CD4-positive, alpha-beta T cell treated with Interleukin-21 for 1 hour (primary cell): Measurements from ENCODE around the gene USP49.
"Not testable (repeated sequence)": the region's sequence is repeated elsewhere in the genome, so short reads cannot be mapped to it uniquely, and the experiment has no call there.

ENCODE experiments used
- DNase-seq: peaks from one replicate; pipeline ENCODE4 v3.0.0-alpha.2; 2020

The USP49 gene

GRCh38 chr6:41895300-41896233, at the start of gene USP49:
Gene USP49, minus strand, starts transcription at chr6:41895375. Its CDS starts 88,392 bp downstream, at chr6:41806983.
- DNase-seq = peak; percentile 88

- DNase-seq = no peak
Observed at GRCh38 chr6:41943456-41943855, 48.3 kb upstream of the USP49 start.

- not testable (repeated sequence) for DNase-seq
Observed at GRCh38 chr6:41942882-41943281, 47.7 kb upstream of the USP49 start.

- no peak for DNase-seq
Observed at GRCh38 chr6:41942067-41942851, 47.1 kb upstream of the USP49 start.

GRCh38 chr6:41941280-41942066, 46.3 kb upstream of the USP49 start, which contains the start of gene CCND3:
Gene CCND3, minus strand, starts transcription at chr6:41941808. Its CDS starts 159 bp downstream, at chr6:41941649.
- DNase-seq = peak; percentile 85

- peak; percentile 50 for DNase-seq
Observed at GRCh38 chr6:41940759-41941279, 45.6 kb upstream of the USP49 start.

GRCh38 chr6:41939848-41940758, 44.9 kb upstream of the USP49 start:
- no peak for DNase-seq

GRCh38 chr6:41939176-41939847, 44.1 kb upstream of the USP49 start:
- no peak for DNase-seq

- no peak for DNase-seq
Observed at GRCh38 chr6:41938590-41939175, 43.5 kb upstream of the USP49 start.

GRCh38 chr6:41937861-41938574, 42.8 kb upstream of the USP49 start:
- peak; percentile 69 for DNase-seq

- no peak for DNase-seq
Observed at GRCh38 chr6:41937472-41937860, 42.3 kb upstream of the USP49 start.

GRCh38 chr6:41936073-41936837, 41.1 kb upstream of the USP49 start:
- peak; percentile 91 for DNase-seq

- no peak for DNase-seq
Observed at GRCh38 chr6:41935685-41936072, 40.5 kb upstream of the USP49 start.

- DNase-seq = no peak
Observed at GRCh38 chr6:41935193-41935574, 40.0 kb upstream of the USP49 start.

GRCh38 chr6:41934278-41935192, 39.4 kb upstream of the USP49 start:
- DNase-seq = no peak

GRCh38 chr6:41932378-41932777, 37.2 kb upstream of the USP49 start:
- DNase-seq = no peak

GRCh38 chr6:41931792-41932191, 36.6 kb upstream of the USP49 start:
- no peak for DNase-seq

GRCh38 chr6:41929924-41930323, 34.7 kb upstream of the USP49 start:
- DNase-seq = no peak
